GM13977 (cell line): Measurements from ENCODE around the gene TENT4B.

ENCODE experiments used
- DNase-seq: peaks from one replicate; pipeline ENCODE4 v3.0.0; 2012; ENCODE audit warnings: low spot score
- in situ Hi-C: fragments of 300-500 bp; cut with MboI; formaldehyde crosslinking; loops from one replicate; pipeline ENCODE4 v1.12.0; 2022; ENCODE audit warnings: low sequenced_read_pairs, low pct_unique_long_range_greater_than_20kb, mixed read lengths, inconsistent platforms; ENCODE audit not compliant: unreplicated experiment
- TF ChIP-seq, protein P1 (sequence below): IDR thresholded peaks from 2 replicates; pipeline ENCODE4 v1.5.1; 2012; ENCODE audit warnings: mild to moderate bottlenecking, control low read depth; ENCODE audit not compliant: insufficient read depth; ENCODE audit errors: extremely low read depth, missing control alignments

Gene TENT4B

DNA sequence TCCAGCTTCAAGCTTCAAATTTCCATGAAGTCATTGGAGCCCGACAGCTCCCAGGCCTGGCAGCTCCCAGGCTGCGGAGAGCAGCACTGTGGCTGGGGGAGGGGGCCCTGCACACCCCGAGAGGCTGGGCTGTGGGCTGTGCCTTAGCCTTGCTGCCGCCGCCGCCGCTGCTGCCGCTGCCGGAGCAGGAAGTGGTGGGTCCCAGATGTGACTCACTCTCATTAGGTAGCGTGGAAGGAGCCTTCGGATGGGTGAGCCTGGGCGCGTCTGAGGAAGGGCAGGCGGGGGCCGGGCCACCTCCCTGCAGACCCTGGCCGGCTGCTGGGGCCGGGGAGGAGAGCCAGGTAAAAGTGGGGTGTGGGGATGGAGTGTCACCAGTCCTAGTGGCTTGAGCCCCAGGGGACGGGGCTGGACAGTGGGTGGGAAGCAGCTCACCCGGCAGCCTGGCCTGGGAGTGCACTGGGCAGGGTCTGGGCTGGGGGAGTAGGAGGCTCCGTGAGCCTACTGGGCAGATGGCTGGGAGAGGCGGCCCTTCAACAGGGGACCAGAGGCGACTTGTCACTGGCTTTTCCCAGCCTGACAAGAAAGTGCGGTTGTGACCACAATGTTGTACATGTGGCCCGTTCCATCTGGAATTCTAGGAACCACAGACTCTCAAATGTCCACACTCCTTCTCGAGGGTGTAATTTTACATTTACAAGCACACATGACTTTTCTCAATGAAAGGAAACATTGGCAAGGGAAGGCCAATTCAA, 113.4 kb downstream of the TENT4B start, which contains the start of gene ADCY7:
TSS of gene ADCY7 (plus strand) at position 215 of the 755 bp plus-strand sequence. CDS start 21,629 bp downstream, outside the sequence.
- in situ Hi-C loops: no loop called here
- DNase-seq: peak; percentile 78
- TF ChIP-seq, protein P1, sequence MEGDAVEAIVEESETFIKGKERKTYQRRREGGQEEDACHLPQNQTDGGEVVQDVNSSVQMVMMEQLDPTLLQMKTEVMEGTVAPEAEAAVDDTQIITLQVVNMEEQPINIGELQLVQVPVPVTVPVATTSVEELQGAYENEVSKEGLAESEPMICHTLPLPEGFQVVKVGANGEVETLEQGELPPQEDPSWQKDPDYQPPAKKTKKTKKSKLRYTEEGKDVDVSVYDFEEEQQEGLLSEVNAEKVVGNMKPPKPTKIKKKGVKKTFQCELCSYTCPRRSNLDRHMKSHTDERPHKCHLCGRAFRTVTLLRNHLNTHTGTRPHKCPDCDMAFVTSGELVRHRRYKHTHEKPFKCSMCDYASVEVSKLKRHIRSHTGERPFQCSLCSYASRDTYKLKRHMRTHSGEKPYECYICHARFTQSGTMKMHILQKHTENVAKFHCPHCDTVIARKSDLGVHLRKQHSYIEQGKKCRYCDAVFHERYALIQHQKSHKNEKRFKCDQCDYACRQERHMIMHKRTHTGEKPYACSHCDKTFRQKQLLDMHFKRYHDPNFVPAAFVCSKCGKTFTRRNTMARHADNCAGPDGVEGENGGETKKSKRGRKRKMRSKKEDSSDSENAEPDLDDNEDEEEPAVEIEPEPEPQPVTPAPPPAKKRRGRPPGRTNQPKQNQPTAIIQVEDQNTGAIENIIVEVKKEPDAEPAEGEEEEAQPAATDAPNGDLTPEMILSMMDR: no peak

DNA sequence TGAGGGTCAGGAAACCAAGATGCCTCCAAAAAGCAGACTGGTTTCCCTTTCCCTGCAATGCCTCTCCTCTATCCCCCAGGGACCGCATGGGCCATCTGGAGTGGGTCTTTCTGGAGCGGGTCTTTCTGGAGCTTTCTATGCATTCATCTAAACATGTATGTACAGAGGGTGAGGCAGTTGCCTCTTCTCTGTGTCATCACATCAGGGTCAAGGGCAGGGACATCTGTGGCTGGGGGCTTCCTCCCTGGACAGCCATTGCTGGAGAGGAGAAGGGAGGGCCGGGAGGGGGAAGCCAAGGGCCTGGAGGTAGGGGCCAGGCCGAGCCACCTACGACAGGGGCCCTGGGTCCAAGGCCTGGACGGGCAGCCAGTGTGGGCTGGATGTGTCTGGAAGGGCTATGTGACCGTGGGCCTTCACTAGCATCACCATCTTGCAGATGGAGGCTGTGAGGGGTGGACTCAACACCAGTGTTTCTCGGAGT, 114.1 kb downstream of the TENT4B start:
- TF ChIP-seq, protein P1: no peak
- DNase-seq: no peak
- in situ Hi-C loops: no loop called here

DNA sequence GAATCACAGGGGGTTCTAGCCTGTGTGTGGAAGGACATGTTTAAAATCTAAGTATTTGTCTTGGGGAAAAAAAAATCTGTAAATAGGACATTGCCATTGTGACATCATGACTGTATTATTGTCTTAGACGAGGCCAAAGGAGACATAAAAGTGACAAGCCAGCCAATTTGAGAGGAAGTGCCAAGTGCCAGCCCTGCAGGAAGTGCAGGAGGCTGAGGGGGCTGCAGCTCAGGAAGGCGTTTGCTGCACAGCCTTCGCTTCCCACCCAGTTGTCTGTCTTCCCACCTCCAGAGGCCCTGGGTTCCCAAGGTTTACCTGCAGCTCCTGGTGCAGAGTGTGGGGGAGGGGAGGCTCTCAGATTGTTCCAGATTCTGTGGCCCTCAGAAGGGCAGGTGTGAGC, 114.5 kb downstream of the TENT4B start:
- TF ChIP-seq, protein P1: no peak
- no peak for DNase-seq
- in situ Hi-C loops: no loop called here

DNA sequence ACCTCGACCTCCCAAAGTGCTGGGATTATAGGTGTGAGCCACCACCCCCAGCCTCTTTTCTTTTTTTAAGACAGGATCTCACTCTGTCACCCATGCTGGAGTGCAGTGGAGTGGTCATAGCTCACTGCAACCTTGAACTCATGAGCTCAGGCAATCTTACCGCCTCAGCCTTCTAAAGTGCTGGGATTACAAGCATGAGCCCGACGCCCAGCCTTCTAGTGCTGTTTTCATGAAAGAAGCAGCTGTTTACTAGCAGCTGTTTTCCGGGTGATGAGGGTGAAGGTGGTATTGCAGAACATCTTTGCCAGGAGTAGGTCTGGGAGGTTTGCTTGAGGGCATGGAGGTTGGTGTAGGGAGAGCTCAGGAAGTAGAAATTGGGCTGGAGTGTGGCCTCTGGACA, 115.2 kb downstream of the TENT4B start:
- DNase-seq: no peak
- TF ChIP-seq, protein P1: no peak
- in situ Hi-C loops: no loop called here

DNA sequence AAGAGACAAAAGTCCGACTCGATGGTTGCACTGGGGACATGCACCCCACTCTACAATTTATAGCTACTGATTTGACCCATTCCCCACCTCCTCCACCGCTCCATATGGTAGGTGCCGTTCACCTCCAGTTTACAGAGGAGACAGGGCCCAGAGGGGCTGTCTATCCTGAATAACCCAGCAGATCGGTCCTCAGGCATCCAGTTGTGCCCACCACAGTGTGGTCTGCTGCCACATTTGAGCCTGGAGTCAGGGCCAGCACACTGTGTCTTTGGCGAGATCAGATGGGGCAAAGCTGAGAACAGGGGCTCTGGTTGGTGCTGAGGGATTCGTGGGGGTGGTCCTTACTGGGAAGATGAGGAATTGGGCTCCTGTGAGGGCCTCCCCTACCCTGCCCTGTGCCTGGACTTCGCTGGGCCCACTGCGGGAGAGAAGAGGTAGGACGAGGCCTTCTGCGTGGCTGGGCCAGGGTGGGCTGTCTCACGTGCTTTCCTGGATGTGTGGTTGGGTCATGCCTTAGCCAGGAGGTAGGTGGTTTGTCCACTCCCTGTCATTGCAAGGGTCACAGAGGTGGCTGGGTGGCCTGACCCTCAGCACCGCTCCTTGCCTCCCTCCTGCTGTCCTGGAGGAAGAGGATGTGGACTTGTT, 116.1 kb downstream of the TENT4B start:
- DNase-seq: no peak
- TF ChIP-seq, protein P1: no peak

DNA sequence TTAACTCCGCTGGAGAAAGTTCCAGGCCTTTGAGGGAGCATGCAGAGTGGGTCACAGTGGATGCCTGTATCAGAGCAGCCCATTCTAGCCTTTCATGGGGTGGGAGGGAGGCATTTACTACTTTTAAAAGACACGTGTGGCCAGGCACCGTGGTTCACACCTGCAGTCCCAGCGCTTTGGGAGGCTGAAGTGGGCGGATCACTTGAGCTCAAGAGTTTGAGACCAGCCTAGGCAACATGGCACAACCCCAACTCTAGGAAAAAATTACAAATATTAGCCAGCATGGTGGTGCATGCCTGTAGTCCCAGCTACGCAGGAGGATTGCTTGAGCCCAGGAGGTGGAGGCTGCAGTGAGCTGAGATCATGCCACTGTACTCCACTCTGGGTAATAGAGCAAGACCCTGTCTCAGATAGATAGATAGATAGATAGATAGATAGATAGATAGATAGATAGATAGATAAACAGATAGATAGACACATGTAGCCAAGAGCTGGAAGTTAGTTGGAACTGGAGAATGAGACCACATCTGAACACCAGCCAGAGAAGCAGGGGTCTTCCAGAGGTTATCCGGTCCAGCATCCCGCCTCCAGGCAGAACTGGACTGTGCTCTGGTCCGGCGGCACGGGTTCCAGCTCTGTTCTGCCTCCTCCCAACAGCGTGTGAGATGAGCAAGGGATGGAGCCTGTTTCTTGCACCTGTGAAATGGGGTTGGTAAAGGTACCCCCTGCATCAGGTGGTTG, 116.8 kb downstream of the TENT4B start:
- in situ Hi-C loops: no loop called here
- TF ChIP-seq, protein P1: no peak
- DNase-seq: no peak

More for the DNA sequence above, 116.1 kb downstream of the TENT4B start:
- in situ Hi-C loops: no loop called here
